GM06990 (cell line): ENCODE results near the gene FOSL1.
"Not testable (repeated sequence)": the region's sequence is repeated elsewhere in the genome, so short reads cannot be mapped to it uniquely, and the experiment has no call there.

ENCODE experiments used
- DNase-seq: peaks from one replicate; pipeline ENCODE4 v3.0.0-alpha.2; 2011; ENCODE audit not compliant: insufficient read length; ENCODE audit errors: extremely low read depth
- H3K27me3 ChIP-seq: replicated peaks from 2 replicates; pipeline ENCODE4 v1.6.0; 2011; ENCODE audit warnings: low read length; ENCODE audit not compliant: control insufficient read depth, insufficient read depth
- H3K36me3 ChIP-seq: 2 replicates; pipeline ENCODE4 v1.5.1; 2011; ENCODE audit warnings: low read length; ENCODE audit not compliant: control insufficient read depth, insufficient read depth
- H3K4me3 ChIP-seq: replicated peaks from 2 replicates; pipeline ENCODE4 v1.5.1; 2011; ENCODE audit warnings: low read depth, mild to moderate bottlenecking, control low read depth, low read length
- TF ChIP-seq, protein P1 (sequence below): IDR thresholded peaks from 2 replicates; pipeline ENCODE4 v1.5.1; 2011; ENCODE audit warnings: low read length, control low read depth, mild to moderate bottlenecking, inconsistent platforms; ENCODE audit not compliant: insufficient read depth, poor library complexity, severe bottlenecking

FOSL1 gene

DNA sequence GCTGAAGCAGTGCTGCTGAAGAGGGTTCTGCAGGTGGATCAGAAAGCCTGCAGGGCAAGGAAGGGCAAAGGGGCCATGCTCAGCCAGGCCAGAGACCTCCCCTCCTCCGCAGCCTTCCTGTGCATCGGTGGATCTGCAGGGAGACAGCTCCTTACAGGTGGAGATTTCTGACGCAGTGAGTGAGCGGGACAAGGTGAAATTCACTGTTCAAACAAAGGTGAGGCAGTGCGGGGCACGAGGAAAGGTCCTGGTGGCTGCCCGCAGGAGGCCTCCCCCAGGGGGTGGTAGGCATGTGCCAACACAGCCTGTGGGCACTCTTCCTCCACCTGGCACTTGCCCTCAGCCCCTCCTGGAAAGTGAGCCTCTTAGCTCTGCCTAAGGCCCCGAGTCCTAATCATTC lies 50.8 kb downstream of the FOSL1 start:
- TF ChIP-seq, protein P1, sequence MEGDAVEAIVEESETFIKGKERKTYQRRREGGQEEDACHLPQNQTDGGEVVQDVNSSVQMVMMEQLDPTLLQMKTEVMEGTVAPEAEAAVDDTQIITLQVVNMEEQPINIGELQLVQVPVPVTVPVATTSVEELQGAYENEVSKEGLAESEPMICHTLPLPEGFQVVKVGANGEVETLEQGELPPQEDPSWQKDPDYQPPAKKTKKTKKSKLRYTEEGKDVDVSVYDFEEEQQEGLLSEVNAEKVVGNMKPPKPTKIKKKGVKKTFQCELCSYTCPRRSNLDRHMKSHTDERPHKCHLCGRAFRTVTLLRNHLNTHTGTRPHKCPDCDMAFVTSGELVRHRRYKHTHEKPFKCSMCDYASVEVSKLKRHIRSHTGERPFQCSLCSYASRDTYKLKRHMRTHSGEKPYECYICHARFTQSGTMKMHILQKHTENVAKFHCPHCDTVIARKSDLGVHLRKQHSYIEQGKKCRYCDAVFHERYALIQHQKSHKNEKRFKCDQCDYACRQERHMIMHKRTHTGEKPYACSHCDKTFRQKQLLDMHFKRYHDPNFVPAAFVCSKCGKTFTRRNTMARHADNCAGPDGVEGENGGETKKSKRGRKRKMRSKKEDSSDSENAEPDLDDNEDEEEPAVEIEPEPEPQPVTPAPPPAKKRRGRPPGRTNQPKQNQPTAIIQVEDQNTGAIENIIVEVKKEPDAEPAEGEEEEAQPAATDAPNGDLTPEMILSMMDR = no peak
- H3K4me3 ChIP-seq = no peak overlapping the region
- no peak for DNase-seq
- H3K27me3 ChIP-seq = no peaks in the 10 kb centered on the region
- H3K36me3 ChIP-seq = peaks cover 21% of the 10 kb centered on the region

DNA sequence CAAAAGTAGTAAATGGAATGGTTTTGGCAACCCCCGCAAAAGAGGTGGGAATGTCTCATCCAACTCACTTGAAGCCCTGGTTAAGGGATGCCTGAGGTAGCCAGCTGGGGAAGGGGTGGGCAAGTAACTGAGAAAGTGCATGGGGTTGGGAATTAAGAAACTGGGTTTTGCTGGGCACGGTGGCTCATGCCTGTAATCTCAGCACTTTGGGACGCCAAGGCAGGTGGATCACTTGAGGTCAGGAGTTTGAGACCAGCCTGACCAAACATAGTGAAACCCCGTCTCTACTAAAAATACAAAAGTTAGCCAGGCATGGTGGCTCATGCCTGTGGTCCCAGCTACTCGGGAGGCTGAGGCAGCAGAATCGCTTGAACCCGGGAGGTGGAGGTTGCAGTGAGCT lies 51.5 kb downstream of the FOSL1 start:
- not testable (repeated sequence) for H3K4me3 ChIP-seq, DNase-seq, H3K27me3 ChIP-seq
- H3K36me3 ChIP-seq = peaks cover 19% of the 10 kb centered on the region

DNA sequence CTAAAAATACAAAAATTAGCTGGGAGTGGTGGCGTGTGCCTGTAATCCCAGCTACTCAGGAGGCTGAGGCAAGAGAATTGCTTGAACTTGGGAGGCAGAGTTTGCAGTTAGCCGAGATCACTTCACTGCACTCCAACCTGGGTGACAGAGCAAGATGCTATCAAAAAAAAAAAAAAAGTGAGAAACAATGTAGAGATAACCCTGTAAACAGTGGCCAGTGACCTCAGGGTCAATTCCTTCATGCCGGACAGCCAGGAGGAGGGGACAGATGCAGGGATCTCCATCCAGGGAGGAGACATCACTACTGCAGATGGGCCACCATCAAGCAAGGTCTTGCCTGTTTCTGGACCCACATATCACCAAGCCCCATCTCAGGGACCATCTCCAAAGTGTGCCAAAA lies 52.4 kb downstream of the FOSL1 start:
- no peak overlapping the region for H3K4me3 ChIP-seq
- TF ChIP-seq, protein P1 = no peak

DNA sequence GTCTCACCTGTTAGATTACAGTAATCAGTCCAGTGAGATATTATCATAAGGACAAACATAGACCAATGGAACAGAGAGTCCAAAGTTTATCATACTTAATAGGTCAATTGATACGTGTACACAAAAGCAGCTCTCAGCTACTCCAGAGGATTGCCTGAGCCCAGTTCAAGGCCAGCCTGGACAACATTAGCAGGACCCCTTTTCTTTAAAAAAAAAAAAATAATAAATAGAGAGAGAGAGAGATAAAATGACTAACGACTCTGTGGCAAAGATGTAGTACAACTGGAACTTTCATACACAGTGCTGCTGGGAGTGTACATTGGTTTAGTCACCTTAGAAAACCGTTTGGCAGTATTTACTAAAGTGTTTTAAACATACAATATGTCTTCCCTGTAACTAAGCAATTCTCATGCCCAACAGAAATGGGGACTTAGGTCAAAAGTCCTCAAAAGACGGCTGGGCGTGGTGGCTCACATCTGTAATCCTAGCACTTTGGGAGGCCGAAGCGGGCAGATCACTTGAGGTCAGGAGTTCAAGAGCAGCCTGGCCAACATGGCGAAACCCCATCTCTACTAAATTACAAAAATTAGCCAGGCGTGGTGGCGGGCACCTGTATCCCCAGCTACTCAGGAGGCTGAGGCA lies 55.8 kb downstream of the FOSL1 start:
- H3K4me3 ChIP-seq = no peak overlapping the region
- TF ChIP-seq, protein P1 = no peak

More for the DNA sequence above, 52.4 kb downstream of the FOSL1 start:
- Histone ChIP-seq H3K27me3 (no peaks in the 10 kb centered on the region), H3K36me3 (peaks cover 10% of the 10 kb centered on the region)
- no peak for DNase-seq

DNA sequence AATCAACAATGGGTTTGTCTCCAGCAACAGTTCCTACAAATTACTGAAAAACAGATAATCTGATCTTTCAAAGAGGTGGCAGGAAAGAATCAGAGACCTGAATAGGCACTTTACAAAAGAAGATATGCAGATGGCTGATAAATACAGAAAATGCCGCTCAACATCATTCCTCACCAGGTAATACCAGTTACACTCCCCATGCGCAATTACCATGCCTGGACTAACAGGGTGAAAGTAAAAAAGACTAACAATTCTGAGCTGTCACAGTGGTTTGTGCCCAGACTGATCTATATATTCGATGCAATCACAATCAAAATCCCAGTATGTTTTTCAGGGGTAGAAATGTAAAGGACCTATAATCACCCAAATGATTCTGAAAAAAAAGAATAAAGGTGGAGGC lies 56.4 kb downstream of the FOSL1 start:
- TF ChIP-seq, protein P1 = no peak
- Histone ChIP-seq H3K4me3 (no peak overlapping the region), H3K27me3 (no peaks in the 10 kb centered on the region), H3K36me3 (no peaks in the 10 kb centered on the region)
- no peak for DNase-seq

More for the DNA sequence above, 55.8 kb downstream of the FOSL1 start:
- H3K27me3 ChIP-seq = no peaks in the 10 kb centered on the region
- no peaks in the 10 kb centered on the region for H3K36me3 ChIP-seq
- no peak for DNase-seq

DNA sequence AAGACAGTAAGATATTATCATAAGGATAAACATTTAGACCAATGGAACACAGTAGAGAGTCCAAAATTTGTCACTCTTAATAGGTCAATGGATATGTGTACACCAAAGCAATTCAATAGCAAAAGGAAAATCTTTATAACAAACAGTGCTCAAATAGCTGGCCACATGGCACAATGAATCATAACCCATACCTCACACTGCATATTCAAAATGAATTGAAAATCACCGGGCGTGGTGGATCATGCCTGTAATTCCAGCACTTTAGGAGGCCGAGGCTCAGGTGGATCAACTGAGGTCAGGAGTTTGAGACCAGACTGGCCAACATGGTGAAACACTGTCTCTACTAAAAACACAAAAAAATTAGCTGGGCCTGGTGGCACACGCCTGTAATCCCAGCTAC lies 58.0 kb downstream of the FOSL1 start:
- Histone ChIP-seq H3K27me3 (no peaks in the 10 kb centered on the region), H3K36me3 (no peaks in the 10 kb centered on the region), H3K4me3 (no peak overlapping the region)
- DNase-seq = no peak
- TF ChIP-seq, protein P1 = no peak
